CD14-positive monocyte (primary cell): Measurements from ENCODE around the gene ZNF568. TPM values are rescaled to one million over a fixed set of nuclear protein-coding genes. Genes with fewer than 3 reads are reported as not detected.
A peak's percentile ranks its signal among the peaks of the same experiment; 100 is the strongest.

Experiments used
- DNase-seq, 3 donors: peaks; one replicate each; pipeline ENCODE4 v3.0.0-alpha.2; 2011 to 2022
- H2AFZ ChIP-seq: 2 replicates; pipeline ENCODE4 v1.6.0; 2012; ENCODE audit warnings: mild to moderate bottlenecking, low read depth, low read length, inconsistent platforms; ENCODE audit not compliant: insufficient read depth, poor library complexity, severe bottlenecking
- H3K27ac ChIP-seq, 2 donors: 1 replicate in 1 of 2; 2 replicates in 1 of 2; pipeline ENCODE4 v1.5.1; 2012 to 2013; ENCODE audit warnings: low read length in 2 of 2, control low read depth in 1 of 2, inconsistent platforms in 1 of 2, low read depth in 1 of 2, mild to moderate bottlenecking in 1 of 2
- H3K27me3 ChIP-seq, 2 donors: one replicate each; pipeline versions ENCODE4 v1.6.0 to v1.6.1; 2011 to 2013; ENCODE audit warnings: low read length in 2 of 2; ENCODE audit not compliant: control insufficient read depth in 2 of 2, insufficient read depth in 2 of 2
- H3K36me3 ChIP-seq, 2 donors: replicated peaks in 1 of 2; 1 replicate in 1 of 2; 2 replicates in 1 of 2; pipeline versions ENCODE4 v1.5.1 to v1.6.1; 2012 to 2013; ENCODE audit warnings: low read length in 2 of 2, control low read depth in 1 of 2, inconsistent platforms in 1 of 2, mild to moderate bottlenecking in 1 of 2; ENCODE audit not compliant: insufficient read depth in 2 of 2, control insufficient read depth in 1 of 2
- H3K4me1 ChIP-seq, 2 donors: 1 replicate in 1 of 2; 2 replicates in 1 of 2; pipeline versions ENCODE4 v1.5.1 to v1.6.1; 2012 to 2013; ENCODE audit warnings: low read length in 2 of 2, control low read depth in 1 of 2, inconsistent platforms in 1 of 2, mild to moderate bottlenecking in 1 of 2, moderate library complexity in 1 of 2; ENCODE audit not compliant: insufficient read depth in 2 of 2, control insufficient read depth in 1 of 2
- H3K4me2 ChIP-seq: replicated peaks from 2 replicates; pipeline ENCODE3; 2012; ENCODE audit warnings: low read length, moderate library complexity, mild to moderate bottlenecking; ENCODE audit not compliant: poor library complexity, severe bottlenecking; ENCODE audit errors: extremely low read depth
- H3K4me3 ChIP-seq, 3 experiments: fragments of 200-600 bp in 1 of 3; sonication (generic) in 1 of 3; replicated peaks in 1 of 3; 1 replicate in 2 of 3; 2 replicates in 1 of 3; pipeline ENCODE4 v1.5.1; 2011 to 2013; ENCODE audit warnings: low read length in 3 of 3, mild to moderate bottlenecking in 3 of 3, control low read depth in 2 of 3, low read depth in 2 of 3, inconsistent platforms in 1 of 3, moderate library complexity in 1 of 3
- H3K79me2 ChIP-seq: 2 replicates; pipeline ENCODE4 v1.6.0; 2012; ENCODE audit warnings: mild to moderate bottlenecking, control low read depth, inconsistent platforms, low read length, moderate library complexity; ENCODE audit not compliant: insufficient read depth
- H3K9ac ChIP-seq: 2 replicates; pipeline ENCODE4 v1.6.0; 2017; ENCODE audit warnings: low read length, mild to moderate bottlenecking; ENCODE audit not compliant: insufficient read depth, poor library complexity, severe bottlenecking
- H3K9me3 ChIP-seq, 2 donors: replicated peaks in 1 of 2; 1 replicate in 1 of 2; 2 replicates in 1 of 2; pipeline versions ENCODE4 v1.5.1 to v1.6.1; 2012 to 2013; ENCODE audit warnings: low read length in 2 of 2, control low read depth in 1 of 2; ENCODE audit not compliant: control insufficient read depth in 1 of 2, insufficient read depth in 1 of 2
- H4K20me1 ChIP-seq: 2 replicates; pipeline ENCODE4 v1.6.0; 2012; ENCODE audit warnings: mild to moderate bottlenecking, low read length, control low read depth, moderate library complexity; ENCODE audit not compliant: insufficient read depth
- H3K27ac Mint-ChIP-seq, 7 donors: one replicate each; pipeline ENCODE4 v1.8.0; 2020; ENCODE audit warnings: mild to moderate bottlenecking in 7 of 7, mixed read lengths in 7 of 7, moderate library complexity in 6 of 7, inconsistent platforms in 2 of 7
- H3K27me3 Mint-ChIP-seq, 3 donors: one replicate each; pipeline ENCODE4 v1.8.0; 2021 to 2022; ENCODE audit warnings: low read depth in 3 of 3, mild to moderate bottlenecking in 3 of 3, mixed read lengths in 3 of 3, moderate library complexity in 3 of 3, inconsistent platforms in 1 of 3
- H3K36me3 Mint-ChIP-seq, 2 donors: one replicate each; pipeline ENCODE4 v1.8.0; 2020; ENCODE audit warnings: mixed read lengths in 2 of 2, inconsistent platforms in 1 of 2, mild to moderate bottlenecking in 1 of 2
- H3K4me1 Mint-ChIP-seq: one replicate; pipeline ENCODE4 v1.8.0; 2020; ENCODE audit warnings: mild to moderate bottlenecking, mixed read lengths
- H3K4me3 Mint-ChIP-seq, 2 donors: one replicate each; pipeline ENCODE4 v1.8.0; 2020; ENCODE audit warnings: mild to moderate bottlenecking in 2 of 2, mixed read lengths in 2 of 2, moderate library complexity in 1 of 2
- H3K9me3 Mint-ChIP-seq, 7 donors: one replicate each; pipeline ENCODE4 v1.8.0; 2020 to 2022; ENCODE audit warnings: mixed read lengths in 7 of 7, mild to moderate bottlenecking in 6 of 7, moderate library complexity in 6 of 7, inconsistent platforms in 2 of 7
- WGBS: methylation state at CpG from one replicate; pipeline ENCODE4 v1.1.5; 2013; ENCODE audit warnings: missing lambda C conversion rate; ENCODE audit not compliant: insufficient coverage; 5-methylcytosine and 5-hydroxymethylcytosine counted together
- intact Hi-C, 2 donors: fragments of 100-400 bp; cut with micrococcal nuclease; formaldehyde crosslinking; loops; one replicate each; pipeline versions ENCODE4 v1.15.0 to v1.15.1; 2023
- polyA plus RNA-seq, 3 donors: library from polyadenylated mRNA; depleted of rRNA in 1 of 3; unstranded in 2 of 3; stranded (reverse) in 1 of 3; fragments of 300-500 nt in 2 of 3; fragments of >200 nt in 1 of 3; fragmentation: Illumina TruSeq in 2 of 3; gene quantifications; 1 replicate in 2 of 3; 2 replicates in 1 of 3; pipeline ENCODE4 v1.2.3, GENCODE V29; 2012 to 2021
- TF ChIP-seq, protein P1 (sequence below): fragments of 200-600 bp; IDR thresholded peaks from one replicate; pipeline ENCODE4 v1.8.0; 2022; ENCODE audit warnings: antibody characterized with exemption, mild to moderate bottlenecking

Gene ZNF568
- polyA plus RNA-seq, 3 donors = 0.38 to 0.96 (median 0.79) TPM

DNA sequence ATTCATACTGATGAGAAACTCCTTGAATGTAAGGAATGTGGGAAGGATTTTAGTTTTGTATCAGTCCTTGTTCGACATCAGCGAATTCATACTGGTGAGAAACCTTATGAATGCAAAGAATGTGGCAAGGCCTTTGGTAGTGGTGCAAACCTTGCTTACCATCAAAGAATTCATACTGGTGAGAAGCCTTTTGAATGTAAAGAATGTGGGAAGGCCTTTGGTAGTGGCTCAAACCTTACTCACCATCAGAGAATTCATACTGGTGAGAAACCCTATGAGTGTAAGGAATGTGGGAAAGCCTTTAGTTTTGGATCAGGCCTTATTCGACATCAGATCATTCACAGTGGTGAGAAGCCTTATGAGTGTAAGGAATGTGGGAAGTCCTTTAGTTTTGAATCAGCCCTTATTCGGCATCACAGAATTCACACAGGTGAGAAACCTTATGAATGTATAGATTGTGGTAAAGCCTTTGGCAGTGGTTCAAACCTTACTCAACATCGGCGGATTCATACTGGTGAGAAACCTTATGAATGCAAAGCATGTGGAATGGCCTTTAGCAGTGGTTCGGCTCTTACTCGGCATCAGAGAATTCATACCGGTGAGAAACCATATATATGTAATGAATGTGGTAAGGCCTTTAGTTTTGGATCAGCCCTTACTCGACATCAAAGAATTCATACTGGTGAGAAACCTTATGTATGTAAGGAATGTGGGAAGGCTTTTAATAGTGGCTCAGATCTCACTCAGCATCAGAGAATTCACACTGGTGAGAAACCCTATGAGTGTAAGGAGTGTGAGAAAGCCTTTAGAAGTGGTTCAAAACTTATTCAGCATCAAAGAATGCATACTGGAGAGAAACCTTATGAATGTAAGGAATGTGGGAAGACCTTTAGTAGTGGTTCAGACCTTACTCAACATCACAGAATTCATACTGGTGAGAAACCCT lies 38.9 kb upstream of the ZNF568 start:
- no peak overlapping the region for H3K4me2 ChIP-seq
- H3K4me1 Mint-ChIP-seq = no peaks in the 10 kb centered on the region
- WGBS = 80% methylated on average over 1 of the region's 10 CpGs
- H3K9ac ChIP-seq = no peak overlapping the region
- TF ChIP-seq, protein P1, sequence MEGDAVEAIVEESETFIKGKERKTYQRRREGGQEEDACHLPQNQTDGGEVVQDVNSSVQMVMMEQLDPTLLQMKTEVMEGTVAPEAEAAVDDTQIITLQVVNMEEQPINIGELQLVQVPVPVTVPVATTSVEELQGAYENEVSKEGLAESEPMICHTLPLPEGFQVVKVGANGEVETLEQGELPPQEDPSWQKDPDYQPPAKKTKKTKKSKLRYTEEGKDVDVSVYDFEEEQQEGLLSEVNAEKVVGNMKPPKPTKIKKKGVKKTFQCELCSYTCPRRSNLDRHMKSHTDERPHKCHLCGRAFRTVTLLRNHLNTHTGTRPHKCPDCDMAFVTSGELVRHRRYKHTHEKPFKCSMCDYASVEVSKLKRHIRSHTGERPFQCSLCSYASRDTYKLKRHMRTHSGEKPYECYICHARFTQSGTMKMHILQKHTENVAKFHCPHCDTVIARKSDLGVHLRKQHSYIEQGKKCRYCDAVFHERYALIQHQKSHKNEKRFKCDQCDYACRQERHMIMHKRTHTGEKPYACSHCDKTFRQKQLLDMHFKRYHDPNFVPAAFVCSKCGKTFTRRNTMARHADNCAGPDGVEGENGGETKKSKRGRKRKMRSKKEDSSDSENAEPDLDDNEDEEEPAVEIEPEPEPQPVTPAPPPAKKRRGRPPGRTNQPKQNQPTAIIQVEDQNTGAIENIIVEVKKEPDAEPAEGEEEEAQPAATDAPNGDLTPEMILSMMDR = no peak
- no peaks in the 10 kb centered on the region for H3K27me3 ChIP-seq
- H3K36me3 ChIP-seq = peaks cover 6 to 41% of the 10 kb centered on the region in 2 donors
- DNase-seq = no peak
- peak overlapping the region in 1 of 3 experiments; percentile 43 for H3K4me3 ChIP-seq
- no peaks in the 10 kb centered on the region for H3K27me3 Mint-ChIP-seq
- no peak overlapping the region for H2AFZ ChIP-seq
- H4K20me1 ChIP-seq = no peaks in the 10 kb centered on the region
- peaks cover 26% of the 10 kb centered on the region in 2 donors for H3K36me3 Mint-ChIP-seq
- H3K9me3 ChIP-seq = peaks cover 39 to 96% of the 10 kb centered on the region in 2 donors
- no peak overlapping the region for H3K27ac ChIP-seq
- peaks cover 35 to 81% (median 72%) of the 10 kb centered on the region in 7 donors for H3K9me3 Mint-ChIP-seq
- H3K79me2 ChIP-seq = no peaks in the 10 kb centered on the region
- H3K4me3 Mint-ChIP-seq = no peak overlapping the region
- intact Hi-C loops = no loop called here
- no peaks in the 10 kb centered on the region for H3K4me1 ChIP-seq
- H3K27ac Mint-ChIP-seq = no peak overlapping the region

DNA sequence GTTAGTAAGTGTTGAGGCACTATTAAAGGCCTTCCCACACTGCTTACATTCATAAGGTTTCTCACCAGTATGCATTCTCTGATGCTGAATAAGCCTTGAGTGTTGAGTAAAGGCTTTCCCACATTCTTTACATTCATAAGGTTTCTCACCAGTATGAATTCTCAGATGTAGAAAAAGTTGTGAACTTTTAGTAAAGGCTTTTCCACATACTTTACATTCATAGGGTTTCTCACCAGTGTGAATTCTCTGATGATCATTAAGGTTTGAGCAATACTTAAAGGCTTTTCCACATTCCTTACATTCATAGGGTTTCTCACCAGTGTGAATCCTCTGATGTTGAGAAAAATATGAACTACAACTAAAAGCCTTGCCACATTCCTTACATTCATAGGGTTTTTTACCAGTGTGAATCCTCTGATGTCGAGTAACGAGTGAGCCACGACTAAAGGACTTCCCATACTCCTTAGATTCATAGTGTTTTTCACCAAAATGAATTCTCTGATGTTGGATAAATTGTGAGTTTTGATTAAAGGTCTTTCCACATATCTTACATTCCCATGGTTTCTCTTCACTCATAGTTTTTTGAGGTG lies 24.3 kb upstream of the ZNF568 start:
- Histone ChIP-seq H3K27me3 (no peaks in the 10 kb centered on the region), H3K4me1 (no peaks in the 10 kb centered on the region), H3K27ac (no peak overlapping the region), H2AFZ (no peak overlapping the region), H3K79me2 (no peaks in the 10 kb centered on the region), H3K4me2 (no peak overlapping the region), H3K9ac (no peak overlapping the region), H4K20me1 (no peaks in the 10 kb centered on the region), H3K36me3 (peaks cover 0 to 40% of the 10 kb centered on the region in 2 donors), H3K9me3 (peaks cover 41 to 96% of the 10 kb centered on the region in 2 donors), H3K4me3 (peak overlapping the region in 1 of 3 experiments; percentile 21)
- TF ChIP-seq, protein P1 = no peak
- Mint-ChIP-seq H3K27ac (no peak overlapping the region), H3K4me3 (no peak overlapping the region), H3K36me3 (peaks cover 24 to 26% of the 10 kb centered on the region in 2 donors), H3K9me3 (peaks cover 60 to 85% (median 78%) of the 10 kb centered on the region in 7 donors), H3K27me3 (no peaks in the 10 kb centered on the region), H3K4me1 (no peaks in the 10 kb centered on the region)
- no CpG with 5 or more reads among the region's 3 CpGs for WGBS
- intact Hi-C loops = no loop called here
- no peak for DNase-seq
